Transverse colon (tissue), 3 donors: Measurements from ENCODE around the gene VEGFC.

Source experiments
- POLR2A ChIP-seq: fragments of 450-650 bp; IDR thresholded peaks from one replicate; pipeline ENCODE4 v1.6.1; 2016; ENCODE audit warnings: antibody characterized with exemption, mild to moderate bottlenecking, moderate library complexity
- TF ChIP-seq, protein P1 (sequence below), 5 experiments: fragments of 200-600 bp in 3 of 5; fragments of 450-650 bp in 2 of 5; sonication (generic) in 3 of 5; IDR thresholded peaks; 1 replicate in 2 of 5; 2 replicates in 3 of 5; pipeline ENCODE4 v1.5.1; 2016 to 2017; ENCODE audit warnings: antibody characterized with exemption in 5 of 5, inconsistent platforms in 3 of 5, mild to moderate bottlenecking in 2 of 5, moderate library complexity in 1 of 5

- no peak for TF ChIP-seq POLR2A
- TF ChIP-seq, protein P1, sequence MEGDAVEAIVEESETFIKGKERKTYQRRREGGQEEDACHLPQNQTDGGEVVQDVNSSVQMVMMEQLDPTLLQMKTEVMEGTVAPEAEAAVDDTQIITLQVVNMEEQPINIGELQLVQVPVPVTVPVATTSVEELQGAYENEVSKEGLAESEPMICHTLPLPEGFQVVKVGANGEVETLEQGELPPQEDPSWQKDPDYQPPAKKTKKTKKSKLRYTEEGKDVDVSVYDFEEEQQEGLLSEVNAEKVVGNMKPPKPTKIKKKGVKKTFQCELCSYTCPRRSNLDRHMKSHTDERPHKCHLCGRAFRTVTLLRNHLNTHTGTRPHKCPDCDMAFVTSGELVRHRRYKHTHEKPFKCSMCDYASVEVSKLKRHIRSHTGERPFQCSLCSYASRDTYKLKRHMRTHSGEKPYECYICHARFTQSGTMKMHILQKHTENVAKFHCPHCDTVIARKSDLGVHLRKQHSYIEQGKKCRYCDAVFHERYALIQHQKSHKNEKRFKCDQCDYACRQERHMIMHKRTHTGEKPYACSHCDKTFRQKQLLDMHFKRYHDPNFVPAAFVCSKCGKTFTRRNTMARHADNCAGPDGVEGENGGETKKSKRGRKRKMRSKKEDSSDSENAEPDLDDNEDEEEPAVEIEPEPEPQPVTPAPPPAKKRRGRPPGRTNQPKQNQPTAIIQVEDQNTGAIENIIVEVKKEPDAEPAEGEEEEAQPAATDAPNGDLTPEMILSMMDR (IDR thresholded peaks at IDR 0.05): no peak
Observed at GRCh38 chr4:176779421-176779820, 13.3 kb downstream of the VEGFC start.
